ENCODE measurements around the gene SMARCA1.

- no peak for TF ChIP-seq POLR2A (IDR thresholded peaks at IDR 0.05)
- TF ChIP-seq CTCF (IDR thresholded peaks at IDR 0.05), result no peak
- no peak for TF ChIP-seq EP300 (IDR thresholded peaks at IDR 0.05)
Observed at GRCh38 chrX:129566073-129566472, 42.8 kb upstream of the SMARCA1 start.

Measured in suprapubic skin (tissue), 3 donors.